HG02610 (cell line): ENCODE results near the gene ZAR1L.

Experiments
- ATAC-seq: cut with Tn5 transposase; IDR thresholded peaks from one replicate; pipeline ENCODE4 v1.9.1; 2021; ENCODE audit warnings: mild to moderate bottlenecking, moderate library complexity; ENCODE audit not compliant: unreplicated experiment

Gene ZAR1L

GRCh38 chr13:32305646-32306045, 9.5 kb downstream of the ZAR1L start:
- ATAC-seq, result no peak

GRCh38 chr13:32302461-32302860, 12.7 kb downstream of the ZAR1L start:
- no peak for ATAC-seq

- no peak for ATAC-seq
These were observed 14.2 kb downstream of the ZAR1L start for GRCh38 chr13:32300920-32301319.

- ATAC-seq, result no peak
These were observed 14.8 kb downstream of the ZAR1L start for GRCh38 chr13:32300406-32300805.

- ATAC-seq, result no peak
These were observed 15.3 kb downstream of the ZAR1L start for GRCh38 chr13:32299893-32300292.

- no peak for ATAC-seq
These were observed 16.5 kb downstream of the ZAR1L start for GRCh38 chr13:32298695-32299094.

- no peak for ATAC-seq
These were observed 18.0 kb downstream of the ZAR1L start for GRCh38 chr13:32297206-32297605.

GRCh38 chr13:32285633-32285965, 29.6 kb downstream of the ZAR1L start:
- ATAC-seq, result no peak

- no peak for ATAC-seq
These were observed 30.1 kb downstream of the ZAR1L start for GRCh38 chr13:32284927-32285632.

- ATAC-seq, result no peak
These were observed 33.0 kb downstream of the ZAR1L start for GRCh38 chr13:32282096-32282711.

- no peak for ATAC-seq
These were observed 34.1 kb downstream of the ZAR1L start for GRCh38 chr13:32281096-32281495.

GRCh38 chr13:32278426-32278825, 36.7 kb downstream of the ZAR1L start:
- no peak for ATAC-seq

GRCh38 chr13:32277839-32278238, 37.3 kb downstream of the ZAR1L start:
- ATAC-seq, result no peak

GRCh38 chr13:32272021-32272683, 43.0 kb downstream of the ZAR1L start:
- no peak for ATAC-seq

GRCh38 chr13:32267836-32268439, 47.2 kb downstream of the ZAR1L start:
- peak; percentile 85 for ATAC-seq

- no peak for ATAC-seq
These were observed 49.0 kb downstream of the ZAR1L start for GRCh38 chr13:32266130-32266529.

- no peak for ATAC-seq
These were observed 49.4 kb downstream of the ZAR1L start for GRCh38 chr13:32265726-32266125.

GRCh38 chr13:32264407-32264806, 50.8 kb downstream of the ZAR1L start:
- no peak for ATAC-seq

- no peak for ATAC-seq
These were observed 52.5 kb downstream of the ZAR1L start for GRCh38 chr13:32262619-32263018.

GRCh38 chr13:32262165-32262564, 53.0 kb downstream of the ZAR1L start:
- ATAC-seq, result no peak

- no peak for ATAC-seq
These were observed 53.6 kb downstream of the ZAR1L start for GRCh38 chr13:32261567-32261966.

- ATAC-seq, result no peak
These were observed 56.0 kb downstream of the ZAR1L start for GRCh38 chr13:32259116-32259515.
